Retinal pigment epithelial cell (primary cell): ENCODE measurements around the gene LIMS2.

Source experiments
- DNase-seq: peaks from one replicate; pipeline ENCODE4 v3.0.0-alpha.2; 2010; ENCODE audit warnings: low read depth
- H3K4me3 ChIP-seq: 2 replicates; pipeline ENCODE4 v1.5.1; 2011; ENCODE audit warnings: mild to moderate bottlenecking, low read length, control low read depth, moderate library complexity
- TF ChIP-seq, protein P1 (sequence below): conservative IDR thresholded peaks from 2 replicates; pipeline ENCODE4 v1.5.1; 2011; ENCODE audit warnings: low read depth, low read length, control low read depth, inconsistent platforms

LIMS2 gene

DNA sequence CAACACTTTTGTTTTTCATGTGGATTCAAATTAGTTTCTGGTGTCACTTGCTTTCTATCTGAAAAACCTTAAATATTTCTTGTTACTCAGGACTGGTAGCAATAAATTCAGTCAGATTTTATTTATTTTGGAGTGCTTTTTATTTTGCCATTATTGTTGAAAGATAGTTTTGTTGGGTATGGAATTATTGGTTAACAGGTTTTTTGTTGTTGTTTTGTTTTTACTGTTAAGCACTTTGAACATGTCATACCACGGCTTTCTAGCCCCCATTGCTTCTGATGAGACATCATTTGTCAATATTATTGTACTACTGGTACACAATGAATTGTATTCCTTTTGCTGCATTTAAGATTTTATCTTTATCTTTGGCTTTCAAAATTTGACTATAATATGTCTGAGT lies 13.1 kb upstream of the LIMS2 start:
- TF ChIP-seq, protein P1, sequence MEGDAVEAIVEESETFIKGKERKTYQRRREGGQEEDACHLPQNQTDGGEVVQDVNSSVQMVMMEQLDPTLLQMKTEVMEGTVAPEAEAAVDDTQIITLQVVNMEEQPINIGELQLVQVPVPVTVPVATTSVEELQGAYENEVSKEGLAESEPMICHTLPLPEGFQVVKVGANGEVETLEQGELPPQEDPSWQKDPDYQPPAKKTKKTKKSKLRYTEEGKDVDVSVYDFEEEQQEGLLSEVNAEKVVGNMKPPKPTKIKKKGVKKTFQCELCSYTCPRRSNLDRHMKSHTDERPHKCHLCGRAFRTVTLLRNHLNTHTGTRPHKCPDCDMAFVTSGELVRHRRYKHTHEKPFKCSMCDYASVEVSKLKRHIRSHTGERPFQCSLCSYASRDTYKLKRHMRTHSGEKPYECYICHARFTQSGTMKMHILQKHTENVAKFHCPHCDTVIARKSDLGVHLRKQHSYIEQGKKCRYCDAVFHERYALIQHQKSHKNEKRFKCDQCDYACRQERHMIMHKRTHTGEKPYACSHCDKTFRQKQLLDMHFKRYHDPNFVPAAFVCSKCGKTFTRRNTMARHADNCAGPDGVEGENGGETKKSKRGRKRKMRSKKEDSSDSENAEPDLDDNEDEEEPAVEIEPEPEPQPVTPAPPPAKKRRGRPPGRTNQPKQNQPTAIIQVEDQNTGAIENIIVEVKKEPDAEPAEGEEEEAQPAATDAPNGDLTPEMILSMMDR: no peak
- no peak for DNase-seq
- H3K4me3 ChIP-seq: no peak overlapping the region

DNA sequence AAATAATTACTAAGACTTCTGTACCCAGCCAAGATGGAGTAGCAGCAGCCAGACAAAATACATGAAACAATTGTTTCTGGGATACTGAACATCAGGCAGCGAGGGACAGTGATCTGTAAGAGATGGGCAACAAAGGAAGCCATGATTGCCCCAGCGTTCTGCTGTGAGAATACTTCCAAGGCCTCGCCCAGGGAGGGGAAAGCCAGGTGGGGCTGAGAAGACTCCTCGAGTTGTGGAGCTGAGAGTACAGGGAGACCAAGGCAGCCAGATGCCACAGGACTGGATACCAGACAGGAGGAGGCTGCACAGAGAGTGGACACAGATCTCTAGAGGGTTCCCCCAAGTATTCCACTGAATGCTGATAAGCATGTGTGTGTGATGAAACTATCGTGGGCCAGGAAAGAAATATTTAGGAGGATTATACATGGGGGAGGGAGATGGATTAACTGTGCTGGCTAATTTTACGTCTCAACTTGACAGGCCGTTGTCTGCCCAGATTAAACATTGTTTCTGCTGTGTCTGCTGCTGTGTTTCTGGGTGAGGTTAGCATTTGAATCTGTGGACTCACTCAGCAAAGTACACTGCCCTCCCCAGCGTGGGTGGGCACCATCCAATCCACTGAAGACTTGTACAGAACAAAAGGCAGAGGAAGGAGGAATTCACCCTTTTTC lies 10.2 kb upstream of the LIMS2 start:
- DNase-seq: no peak
- no peak overlapping the region for H3K4me3 ChIP-seq
- TF ChIP-seq, protein P1: no peak

DNA sequence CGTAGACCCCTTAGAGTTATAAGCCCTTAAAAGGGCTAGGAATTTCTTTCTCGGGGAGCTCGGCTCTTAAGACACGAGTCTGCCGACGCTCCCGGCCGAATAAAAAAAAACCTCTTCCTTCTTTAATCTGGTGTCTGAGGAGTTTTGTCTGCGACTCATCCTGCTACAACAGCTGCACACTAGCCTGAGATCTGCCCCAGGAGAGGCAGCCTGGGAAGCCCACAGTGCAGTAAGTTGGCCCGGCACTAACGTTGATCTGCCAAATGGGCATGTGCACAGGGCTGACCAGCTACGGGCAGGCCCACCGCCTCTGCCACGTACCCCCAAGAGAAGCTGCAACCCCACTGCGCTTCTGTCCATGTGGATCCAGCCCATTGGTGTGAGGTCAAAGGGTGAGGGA lies 8.4 kb upstream of the LIMS2 start:
- no peak for DNase-seq
- H3K4me3 ChIP-seq: no peak overlapping the region
- TF ChIP-seq, protein P1: no peak

DNA sequence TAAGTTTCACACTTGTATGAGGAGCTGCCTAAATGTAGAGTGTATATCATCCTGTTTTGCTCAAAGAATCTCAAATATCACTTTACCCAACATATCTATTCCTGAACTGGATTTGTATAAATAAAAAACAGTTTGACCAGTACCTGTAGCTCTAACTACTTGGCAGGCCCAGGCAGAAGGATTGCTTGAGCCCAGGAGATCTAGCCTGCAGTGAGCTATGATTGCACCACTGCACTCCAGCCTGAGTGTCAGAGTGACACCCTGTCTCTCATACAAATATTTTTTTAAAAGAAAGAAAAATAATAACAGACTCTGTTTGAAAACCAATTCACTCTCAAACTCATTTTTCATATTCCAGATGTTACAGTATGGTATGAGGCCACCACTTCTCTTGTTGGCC lies 7.7 kb upstream of the LIMS2 start:
- no peak for DNase-seq
- TF ChIP-seq, protein P1: no peak
- no peak overlapping the region for H3K4me3 ChIP-seq

DNA sequence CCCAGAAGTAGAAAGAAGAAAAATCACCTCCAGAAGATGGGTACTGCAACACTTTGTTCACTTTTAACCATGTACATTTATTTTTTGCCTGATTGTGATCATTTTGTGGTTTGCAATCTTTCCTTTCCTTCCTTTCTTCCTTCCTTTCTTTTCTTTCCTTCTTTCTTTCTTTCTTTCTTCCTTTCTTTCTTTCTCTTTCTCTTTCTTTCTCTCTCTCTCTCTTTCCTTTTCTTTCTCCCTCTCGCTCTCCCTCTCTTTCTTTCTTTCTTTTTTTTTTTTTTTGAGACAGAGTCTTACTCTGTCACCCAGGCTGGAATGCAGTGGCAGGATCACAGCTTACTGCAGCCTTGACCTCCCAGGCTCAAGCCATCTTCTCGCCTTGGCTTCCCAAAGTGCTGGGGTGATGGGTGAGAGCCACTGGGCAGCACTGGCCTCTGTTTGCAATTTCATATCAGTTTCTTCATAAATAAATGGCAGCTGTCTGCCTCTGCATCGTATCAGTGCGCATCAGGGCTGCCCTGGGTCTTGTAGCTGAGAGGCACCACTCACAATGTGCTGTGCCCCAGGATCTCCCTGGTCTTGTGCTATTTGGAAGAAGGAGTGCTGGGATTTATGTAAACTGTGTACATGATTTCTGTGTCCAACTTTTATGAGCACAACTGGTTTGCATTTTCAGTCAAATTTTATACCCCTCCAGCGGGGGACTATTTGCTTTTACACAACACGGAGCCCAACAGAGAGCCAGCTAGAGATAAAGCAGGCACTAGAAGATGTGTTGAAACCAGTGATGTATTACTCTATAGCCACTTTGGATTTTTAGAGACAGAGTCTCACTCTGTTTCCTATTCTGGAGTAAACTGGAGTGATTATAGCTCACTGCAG lies 6.9 kb upstream of the LIMS2 start:
- no peak for DNase-seq
- TF ChIP-seq, protein P1: no peak

DNA sequence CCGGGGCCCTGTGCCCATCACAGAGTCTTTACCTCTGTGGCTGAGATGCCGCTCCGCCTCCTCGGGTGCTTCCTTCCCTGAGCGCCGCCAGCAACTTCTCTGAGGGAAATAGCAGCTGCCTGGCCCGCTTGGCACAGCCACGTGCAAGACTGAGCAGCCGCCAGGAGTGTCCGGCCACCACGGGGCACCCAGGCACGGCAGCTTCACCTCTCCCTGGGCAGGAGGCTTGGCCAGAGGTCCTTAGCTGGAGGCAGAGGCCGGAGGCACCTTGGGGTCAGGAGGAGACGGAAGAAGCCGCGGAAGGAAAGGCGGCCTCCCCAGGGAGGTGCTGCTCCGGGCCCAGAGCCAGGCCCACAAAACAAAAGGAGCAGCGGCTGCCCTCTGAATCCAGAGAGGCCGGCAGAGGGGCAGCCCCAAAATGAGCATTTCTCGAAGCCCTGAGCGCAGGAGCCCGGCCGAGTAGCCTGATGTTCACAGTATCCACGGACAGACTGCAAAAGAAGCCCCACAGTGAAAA lies 6.0 kb upstream of the LIMS2 start:
- H3K4me3 ChIP-seq: no peak overlapping the region
- TF ChIP-seq, protein P1: no peak
- no peak for DNase-seq

More for the DNA sequence above, 6.9 kb upstream of the LIMS2 start:
- no peak overlapping the region for H3K4me3 ChIP-seq
